KG1 (cell line): ENCODE results near the gene HRH1.
"Not testable (repeated sequence)": the region's sequence is repeated elsewhere in the genome, so short reads cannot be mapped to it uniquely, and the experiment has no call there.

Source experiments
- DNase-seq: peaks from one replicate; lab custom pipeline; 2025; lab: John Stamatoyannopoulos, UW

Gene HRH1

DNA sequence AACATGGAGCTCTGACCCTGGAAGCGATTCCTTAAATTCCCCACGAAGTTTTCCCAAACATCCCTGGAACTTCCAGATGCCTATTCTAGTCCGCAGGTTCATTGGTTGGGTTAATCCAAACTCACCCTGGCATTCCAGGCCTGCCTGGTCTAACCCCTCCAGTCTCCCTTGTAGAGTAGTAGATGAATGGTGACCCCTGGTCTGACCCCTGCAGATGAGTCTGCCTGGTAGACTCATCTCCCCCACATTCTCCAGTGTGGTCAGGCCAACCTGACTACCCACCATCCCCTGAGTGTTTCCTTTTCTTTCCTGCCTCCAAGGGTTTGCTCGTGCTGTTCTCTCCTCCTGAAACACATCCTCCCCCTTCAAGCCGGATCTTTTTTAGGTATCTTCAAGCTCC lies 10.8 kb upstream of the HRH1 start:
- no peak for DNase-seq

DNA sequence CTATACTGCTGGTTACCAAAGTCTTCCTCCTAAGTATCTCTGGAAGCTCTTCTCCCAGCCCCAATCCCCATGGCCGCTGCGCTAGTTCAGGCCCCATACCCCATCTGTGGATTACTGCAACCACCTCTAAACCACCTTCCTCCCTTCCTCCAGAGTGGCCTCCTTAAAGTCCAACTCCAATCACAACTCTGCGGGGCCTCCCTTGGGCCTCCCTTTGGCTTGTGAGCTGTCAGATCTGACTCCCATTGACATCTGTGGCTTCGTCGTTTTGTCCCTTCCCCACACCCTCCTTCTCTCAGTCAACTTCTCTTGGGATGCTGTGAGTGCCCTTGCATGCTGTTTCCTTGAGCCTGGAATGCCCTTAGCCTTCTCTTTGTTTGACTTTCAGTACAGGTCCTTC lies 9.3 kb upstream of the HRH1 start:
- DNase-seq = no peak

DNA sequence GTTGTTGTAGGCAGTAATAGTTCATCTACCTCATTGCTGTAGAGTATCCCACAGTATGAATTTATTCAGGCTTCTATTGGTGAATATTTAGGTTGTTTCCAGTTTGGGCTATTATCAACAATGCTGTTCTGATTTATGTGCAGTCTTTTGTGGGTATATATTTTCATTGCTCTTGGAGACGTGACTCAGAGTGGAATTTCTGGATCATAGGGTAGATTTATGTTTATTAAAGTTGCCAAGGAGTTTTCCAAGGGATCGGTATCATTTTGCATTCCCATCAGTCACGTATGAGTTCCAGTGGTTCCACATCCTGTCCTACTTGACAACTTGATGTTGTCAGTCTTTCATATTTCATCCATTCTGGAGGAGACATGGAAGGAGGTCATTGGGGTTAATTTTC lies 8.4 kb upstream of the HRH1 start:
- DNase-seq = no peak

DNA sequence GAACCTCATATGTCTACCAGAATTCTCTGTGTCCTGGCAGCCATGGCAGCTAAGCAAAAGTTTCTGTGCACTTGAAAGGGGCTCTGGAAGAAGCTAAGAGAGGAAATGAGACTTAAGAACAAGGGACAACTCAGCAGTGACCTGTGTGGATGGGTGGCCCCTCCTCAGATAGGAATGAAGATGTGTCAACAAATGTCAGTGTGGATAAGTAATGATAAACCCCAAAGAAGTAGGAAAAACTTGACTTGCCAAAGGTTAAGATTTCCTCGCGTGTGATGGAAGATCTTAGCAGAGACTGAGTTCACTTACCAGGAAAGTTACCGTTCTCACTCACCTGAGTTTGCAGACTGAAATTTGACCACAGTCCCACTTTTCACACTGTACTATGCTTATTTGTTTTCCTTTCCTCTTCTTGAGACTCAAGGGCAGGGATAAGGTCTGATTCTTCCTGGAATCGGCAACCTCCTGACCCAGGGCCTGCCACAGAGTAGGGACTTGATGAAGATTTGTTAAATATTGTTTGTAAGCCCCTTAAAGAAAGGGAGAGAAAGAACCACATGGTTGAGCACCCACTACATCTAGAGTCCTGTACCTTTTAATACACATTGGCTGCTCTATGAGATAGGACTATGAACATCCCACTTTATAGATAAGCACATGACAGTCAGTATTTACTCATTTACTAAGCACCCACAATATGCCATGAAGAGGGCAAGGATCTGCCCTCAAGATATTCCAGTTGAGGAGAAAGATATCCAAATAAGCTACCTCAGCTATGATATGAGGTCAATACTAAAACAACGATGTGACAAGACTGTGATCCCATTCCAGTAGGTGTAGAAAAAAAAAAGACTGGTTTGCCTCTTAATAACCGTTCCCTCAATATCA lies 7.3 kb upstream of the HRH1 start:
- DNase-seq = no peak

DNA sequence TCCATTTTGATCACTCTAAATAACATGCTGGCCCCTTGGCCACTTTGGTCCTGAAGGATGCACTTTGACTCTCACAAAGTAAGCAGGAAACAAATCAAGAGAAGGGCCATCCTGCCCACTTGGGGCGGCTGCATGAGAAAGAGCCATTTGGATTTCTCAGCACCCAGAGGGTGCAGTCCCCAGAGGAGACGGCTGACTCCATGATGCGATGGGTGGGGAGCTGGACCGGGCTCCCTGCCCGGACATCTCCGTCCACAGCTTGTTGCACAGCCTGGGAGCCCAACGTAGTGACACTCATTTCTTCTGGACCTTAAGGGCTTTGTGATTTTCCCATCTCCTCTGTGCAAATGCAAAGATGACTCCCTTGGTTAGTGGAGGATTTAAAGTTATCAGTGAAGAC lies 4.0 kb upstream of the HRH1 start:
- no peak for DNase-seq

DNA sequence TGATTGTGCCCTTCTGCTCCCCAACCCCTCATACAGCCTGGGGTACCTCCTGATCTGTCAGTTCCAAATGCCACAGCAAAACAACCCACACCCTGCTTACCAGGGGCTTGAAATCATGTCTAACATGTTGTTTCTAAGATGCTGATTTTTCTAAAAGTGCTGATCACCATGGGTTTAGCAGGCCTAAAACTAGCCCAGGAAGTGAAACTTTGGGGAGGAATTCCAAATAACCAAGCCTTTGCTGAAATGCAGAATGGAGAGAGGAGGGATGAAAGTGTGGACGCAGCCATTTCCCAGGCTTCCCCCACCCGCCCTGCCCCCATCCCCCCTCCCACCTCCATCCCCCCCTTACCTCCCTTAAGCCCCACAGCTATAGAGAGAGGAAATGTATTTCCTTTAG lies 2.0 kb upstream of the HRH1 start:
- no peak for DNase-seq

DNA sequence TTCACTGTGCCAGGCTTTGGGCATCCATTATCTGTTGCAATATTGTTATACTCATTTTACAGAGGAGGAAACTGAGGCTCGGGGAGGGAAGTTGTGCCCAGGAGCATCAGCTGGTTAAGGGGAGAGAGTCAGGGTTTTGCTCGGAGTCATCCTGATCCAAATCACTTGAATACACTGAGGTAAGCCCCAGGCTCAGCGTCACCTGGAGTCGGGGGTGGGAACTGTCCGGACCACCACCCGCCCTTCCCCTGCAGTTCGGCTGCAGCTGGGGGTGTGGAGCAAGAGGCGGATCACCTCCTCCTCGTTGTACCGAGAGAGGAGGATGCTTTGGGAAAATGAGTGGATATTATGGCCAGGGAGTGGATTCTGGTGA lies 646 bp downstream of the HRH1 start:
- DNase-seq = no peak

DNA sequence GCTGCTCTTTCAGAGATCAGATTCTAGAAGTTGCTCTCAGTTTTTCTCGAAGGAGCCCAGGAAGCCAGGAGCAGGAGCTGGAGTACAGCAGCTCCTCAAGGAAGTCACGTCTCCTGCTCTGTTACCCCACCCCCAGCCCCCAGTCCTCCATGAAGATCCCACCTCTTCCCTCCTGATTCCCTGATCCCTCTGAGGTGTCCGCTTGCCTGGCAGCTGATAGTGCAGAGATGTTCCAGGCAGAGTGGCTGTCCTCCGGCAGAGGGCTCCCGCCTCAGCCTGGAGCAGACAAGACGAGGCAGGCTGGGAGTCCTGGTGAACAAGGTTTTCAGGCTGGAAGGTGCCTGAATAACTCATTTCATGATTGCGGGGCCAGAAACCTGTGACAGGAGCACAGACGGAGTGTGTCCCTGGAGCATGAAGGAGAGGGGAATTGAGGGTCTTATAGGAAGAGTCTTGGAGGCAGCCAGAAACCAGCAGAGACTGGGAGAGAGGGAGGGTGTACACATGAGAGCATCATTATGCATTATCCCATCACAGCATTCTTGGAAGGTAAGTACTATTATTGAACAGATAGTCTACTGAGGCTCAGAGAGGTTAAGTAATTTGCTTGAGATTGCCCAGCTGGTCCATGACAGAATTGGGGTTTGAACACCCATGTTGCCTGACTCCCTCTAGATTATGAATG lies 1.2 kb downstream of the HRH1 start:
- no peak for DNase-seq

DNA sequence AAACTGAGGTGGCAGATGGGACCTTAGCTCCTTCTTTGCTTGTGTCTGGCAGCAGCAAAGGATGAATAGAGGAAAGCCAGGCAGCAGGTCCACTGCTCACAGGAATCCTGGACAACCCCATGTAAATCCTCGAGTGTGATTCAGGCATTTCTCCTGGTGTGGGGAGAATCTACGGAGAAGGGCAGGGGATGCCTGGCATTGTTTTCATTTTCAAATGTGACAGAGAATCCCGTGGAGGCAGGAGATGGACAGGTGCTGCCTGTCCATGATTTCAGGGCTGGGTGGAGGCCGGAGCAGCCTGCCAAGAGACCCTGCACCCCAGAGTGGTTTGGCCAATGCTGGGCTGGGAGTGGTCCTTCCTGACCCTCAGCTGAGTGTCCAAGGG lies 1.7 kb downstream of the HRH1 start:
- no peak for DNase-seq

DNA sequence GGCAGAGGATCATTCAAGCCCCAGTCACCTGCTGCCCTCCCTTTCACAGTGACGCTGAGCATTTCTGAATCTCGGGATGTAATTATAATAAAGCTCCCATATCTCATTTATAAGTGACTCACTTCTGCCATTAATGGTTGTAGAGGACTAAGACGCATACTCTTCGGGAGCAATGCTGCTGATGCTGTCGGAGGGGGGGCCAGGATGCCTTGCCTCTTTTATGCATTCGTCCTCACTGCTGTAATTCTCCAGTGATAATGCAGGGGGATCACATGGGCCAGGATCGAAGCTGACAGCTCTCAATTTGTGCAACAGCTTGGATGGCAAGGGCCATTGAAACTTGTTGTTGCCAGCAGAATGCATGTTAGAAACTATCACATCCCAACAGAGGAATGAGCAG lies 3.1 kb downstream of the HRH1 start:
- no peak for DNase-seq

DNA sequence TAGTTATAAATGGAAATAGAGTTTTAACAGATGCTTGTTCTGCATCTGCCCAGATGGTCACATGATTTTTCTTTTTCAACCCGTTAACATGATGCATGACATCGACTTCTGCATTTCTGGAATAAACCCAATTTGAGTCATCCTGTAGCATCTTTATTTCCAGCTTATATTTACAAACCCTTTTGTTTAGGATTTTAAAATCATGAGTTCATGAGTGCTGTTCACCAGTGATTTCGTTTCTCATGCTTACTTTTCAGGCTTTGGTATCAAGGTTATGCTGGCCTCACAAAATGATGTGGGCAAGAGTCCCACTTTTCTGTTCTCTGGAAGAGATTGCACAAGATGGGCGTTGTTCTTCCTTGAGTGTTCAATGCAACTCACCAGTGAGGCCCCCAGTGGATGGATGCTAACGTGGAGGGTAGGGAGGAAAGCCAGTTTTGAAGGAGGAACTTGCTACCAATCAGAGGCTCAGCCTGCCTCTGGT lies 5.2 kb downstream of the HRH1 start:
- DNase-seq = no peak

DNA sequence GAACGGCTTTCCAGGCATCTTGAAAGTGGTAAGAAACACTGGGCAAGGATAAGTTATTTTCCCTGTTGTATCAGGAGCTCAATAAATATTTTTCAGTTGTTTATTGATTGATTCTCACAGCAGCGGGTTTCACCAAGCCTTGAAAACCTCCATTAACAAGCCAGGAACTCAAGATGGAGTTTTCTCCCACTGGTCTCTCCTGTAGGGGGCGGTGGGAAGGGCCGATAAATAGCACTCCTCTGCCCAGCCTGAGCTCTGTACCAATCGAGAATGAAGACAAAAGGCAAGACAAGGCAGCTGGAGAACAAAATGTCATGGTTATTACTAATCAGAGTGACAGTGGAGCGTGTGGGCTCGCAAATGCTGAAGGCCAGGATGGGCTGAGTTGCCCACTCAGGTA lies 7.4 kb downstream of the HRH1 start:
- DNase-seq = no peak

DNA sequence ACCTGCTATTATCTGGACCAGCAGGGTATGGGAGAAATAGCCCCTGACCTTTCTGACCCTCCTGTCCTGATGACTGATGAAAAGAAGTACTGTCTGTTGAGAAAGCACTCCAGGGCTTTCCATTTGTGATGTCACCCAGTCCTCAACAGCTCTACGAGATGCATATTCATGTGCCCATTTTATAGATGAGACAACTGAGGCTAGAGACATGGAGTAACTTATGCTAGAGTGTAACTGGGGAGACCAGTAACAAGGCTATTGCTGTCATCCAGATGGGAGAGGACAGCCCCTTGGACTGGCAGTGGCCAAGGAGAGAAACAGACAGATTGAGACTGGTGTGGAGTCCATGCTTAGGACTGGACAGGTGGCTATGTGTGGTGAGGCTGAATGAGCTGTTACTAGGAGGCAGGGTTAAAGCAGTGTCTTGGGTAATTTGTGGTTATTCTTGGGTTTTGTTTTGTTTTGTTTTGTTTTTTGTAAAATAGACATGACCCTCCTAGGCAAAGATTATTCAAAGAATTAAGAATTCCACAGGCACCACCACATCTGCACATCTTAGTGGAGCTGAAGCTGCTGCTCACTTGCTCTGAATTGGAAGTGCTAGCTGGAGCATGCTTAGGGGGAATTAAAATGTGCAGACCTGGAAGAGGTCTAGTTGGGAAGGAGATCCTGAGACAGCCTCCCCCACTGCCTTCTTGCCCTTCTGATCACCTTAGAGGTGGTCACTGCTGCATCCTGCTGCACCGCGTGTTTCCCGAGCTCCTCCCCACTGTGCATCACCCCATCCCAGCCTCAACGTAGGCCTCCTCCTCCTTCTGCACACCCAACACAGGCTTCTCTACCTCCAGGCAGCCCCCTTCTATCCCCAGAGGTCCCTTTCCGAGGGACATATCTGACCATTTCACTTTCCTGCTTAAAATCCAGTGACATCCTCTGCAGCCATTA lies 8.4 kb downstream of the HRH1 start:
- no peak for DNase-seq

DNA sequence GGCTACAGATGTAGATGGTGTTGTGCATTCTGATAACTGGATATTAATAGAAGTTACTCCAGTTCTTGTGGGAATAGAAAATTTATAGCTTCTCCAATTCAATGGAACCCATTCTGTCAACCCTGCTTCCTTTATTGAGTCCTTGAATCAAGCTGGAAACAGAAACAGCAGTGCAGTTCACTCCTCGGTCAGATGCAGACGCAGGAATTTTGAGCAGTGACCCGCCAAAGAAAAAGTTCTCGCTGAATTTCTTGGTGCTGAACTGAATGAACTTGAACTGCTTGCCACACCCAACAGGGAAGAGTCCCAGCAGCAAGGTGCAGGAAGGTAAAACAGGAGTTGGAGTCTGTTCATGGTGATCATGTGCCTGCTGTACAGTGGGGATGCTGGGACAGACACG lies 10.3 kb downstream of the HRH1 start:
- no peak for DNase-seq

DNA sequence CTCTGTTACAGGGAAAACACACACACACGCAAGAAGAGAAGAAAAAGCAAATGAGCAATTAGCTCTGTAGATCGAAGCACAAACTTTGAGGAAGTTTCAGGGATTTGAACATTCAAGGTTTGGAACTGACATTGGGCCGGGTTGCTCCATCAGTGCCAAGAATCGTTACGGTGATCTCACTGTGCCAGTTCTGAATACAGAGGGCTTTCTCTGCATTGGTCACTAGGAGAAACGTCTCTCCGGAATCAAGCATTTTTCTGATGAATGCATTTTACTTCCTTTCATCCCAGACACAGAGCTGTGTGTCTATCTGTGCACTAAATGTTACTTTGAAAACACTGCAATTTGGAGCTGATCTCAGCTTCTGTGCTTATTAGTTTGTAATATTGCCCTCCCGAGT lies 11.2 kb downstream of the HRH1 start:
- DNase-seq = no peak

DNA sequence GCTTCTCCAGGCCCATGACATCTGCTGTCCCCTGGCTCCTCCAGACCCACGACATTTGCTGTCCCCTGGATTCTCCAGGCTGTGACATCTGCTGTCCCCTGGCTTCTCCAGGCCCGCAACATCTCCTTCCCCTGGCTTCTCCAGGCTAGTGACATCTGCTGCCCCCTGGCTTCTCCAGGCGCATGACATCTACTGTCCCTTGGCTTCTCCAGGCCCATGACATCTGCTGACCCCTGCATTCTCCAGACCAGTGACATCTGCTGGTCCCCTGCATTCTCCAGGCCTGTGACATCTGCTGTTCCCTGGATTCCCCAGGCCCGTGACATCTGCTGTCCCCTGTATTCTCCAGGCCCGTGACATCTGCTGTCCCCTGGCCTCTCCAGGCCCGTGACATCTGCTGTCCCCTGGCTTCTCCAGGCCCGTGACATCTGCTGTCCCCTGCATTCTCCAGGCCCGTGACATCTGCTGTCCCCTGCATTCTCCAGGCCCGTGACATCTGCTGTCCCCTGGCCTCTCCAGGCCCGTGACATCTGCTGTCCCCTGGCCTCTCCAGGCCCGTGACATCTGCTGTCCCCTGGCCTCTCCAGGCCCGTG lies 12.6 kb downstream of the HRH1 start:
- DNase-seq = not testable (repeated sequence)

DNA sequence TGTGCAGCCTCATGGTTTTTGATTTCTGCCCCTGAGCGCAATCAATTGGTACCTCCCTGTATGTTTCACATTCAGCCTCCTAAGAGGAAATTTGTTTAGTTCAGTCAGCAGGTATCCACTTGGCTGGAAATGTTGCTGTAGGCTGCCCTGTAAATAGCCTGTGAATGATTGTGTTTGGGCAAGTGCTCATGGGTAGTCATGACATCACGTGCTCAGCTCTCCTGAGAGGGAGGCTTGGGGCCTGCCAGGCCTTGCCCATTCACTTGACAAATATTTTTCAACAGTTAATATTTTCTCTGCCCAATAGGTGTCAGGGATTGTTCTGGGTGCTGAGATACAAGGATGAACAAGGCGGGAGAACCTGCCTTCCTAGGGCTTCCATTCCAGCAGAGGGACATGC lies 13.3 kb downstream of the HRH1 start:
- no peak for DNase-seq

DNA sequence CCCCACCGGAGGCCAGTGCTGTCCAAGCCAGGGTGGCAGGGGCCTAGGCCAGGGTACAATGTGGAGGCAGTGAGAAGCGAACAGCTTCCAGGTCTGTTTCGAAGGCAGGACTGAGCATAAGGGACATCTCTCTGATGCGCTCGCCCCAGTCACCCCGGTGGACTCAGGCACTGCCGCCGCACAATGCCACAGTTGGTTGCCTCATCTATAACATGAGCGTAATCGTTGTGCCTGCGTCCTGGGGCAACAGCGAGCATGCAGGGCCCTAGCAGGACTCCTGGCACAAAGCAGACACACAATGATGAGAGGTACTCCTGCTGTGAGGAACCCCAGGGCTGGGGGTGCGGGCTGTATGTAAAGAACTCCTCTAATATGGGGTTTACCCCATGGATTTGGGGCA lies 14.1 kb downstream of the HRH1 start:
- DNase-seq = no peak

DNA sequence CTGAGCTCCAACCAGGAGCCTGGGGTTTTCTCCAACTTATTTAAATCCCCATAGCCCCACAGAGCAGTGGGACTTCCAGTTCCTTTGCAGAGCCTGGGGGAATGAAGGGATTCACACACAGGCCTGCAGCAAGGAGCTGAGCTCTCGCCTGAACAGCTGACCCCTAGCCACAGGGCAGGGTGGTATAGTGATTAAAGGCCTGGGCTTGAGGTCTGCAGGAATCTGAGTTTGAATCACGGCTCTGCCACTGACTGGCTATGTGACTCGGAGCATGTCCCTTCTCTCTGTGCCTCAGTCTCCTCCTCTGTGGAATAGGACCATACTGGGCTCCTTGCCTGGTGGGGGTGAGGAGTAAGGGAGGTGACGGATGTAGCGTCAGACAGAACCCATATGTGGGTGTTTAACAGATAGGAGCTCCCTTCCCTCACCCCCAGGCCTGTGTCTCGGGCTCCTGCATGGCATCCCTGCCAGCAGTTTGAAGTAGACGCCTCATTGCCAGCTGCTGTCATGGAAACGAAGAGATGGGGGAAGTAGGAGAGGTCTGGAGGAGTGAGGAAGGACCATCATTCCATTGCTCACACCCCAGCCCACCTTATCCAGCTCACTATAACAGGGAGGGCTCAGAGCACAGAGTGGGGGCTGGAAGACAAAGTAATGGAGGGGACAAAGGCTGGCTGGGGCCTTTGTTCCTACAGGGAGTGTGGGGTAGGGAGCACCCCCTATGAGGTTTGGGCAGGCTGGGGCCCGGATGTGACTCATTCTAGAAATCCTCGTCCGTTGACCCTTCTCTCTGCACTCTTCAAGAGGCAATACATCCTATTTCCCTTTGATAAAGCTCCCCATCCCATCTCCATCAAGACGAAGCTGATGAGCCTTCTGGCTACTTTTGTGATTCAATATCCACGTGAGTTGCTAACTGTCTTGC lies 14.8 kb downstream of the HRH1 start:
- DNase-seq = no peak

DNA sequence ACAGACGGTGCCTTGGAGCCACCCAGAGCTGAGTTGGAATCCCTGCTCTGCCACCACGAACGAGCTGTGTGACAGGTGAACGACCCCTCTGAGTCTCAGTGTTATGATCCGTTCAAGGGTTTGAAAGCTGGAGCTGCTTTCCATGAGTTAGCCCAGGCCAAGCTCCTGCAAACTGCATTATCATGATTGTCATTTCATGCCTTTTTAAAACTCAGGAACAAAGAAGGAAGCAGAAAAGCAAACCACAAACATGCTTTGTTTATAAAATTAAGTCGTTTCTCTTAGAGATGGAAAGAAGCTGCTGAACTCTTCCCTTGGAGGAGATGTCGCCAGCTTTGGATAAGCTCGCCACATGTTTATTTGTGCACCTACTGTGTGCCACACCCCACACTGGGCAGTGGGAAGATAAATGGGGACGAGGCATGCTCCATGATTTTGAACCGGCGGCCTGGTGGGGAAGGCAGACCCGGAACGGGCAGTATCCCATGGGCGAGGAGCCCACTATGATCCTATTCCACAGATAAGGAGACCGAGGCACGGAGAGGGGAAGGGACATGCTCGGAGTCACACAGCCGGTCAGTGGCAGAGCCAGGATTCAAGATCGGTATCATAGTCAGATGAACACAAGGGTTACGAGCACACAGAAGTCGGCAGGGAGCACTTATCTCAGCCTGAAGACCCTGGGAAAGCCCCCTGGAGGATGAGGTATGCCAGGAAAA lies 15.9 kb downstream of the HRH1 start:
- DNase-seq = no peak
